Suprapubic skin (tissue), 4 donors: ENCODE measurements around the gene TAF5L. TPM values are rescaled to one million over a fixed set of nuclear protein-coding genes. Genes with fewer than 3 reads are reported as not detected.

Source experiments
- DNase-seq, 2 donors: peaks; one replicate each; pipeline ENCODE4 v3.0.0-alpha.2; 2019; ENCODE audit warnings: low spot score in 2 of 2
- H3K27ac ChIP-seq: fragments of 200-600 bp; sonication (generic); one replicate; pipeline ENCODE4 v1.5.1; 2019
- H3K27me3 ChIP-seq: fragments of 200-600 bp; sonication (generic); one replicate; pipeline ENCODE4 v1.5.1; 2019
- H3K36me3 ChIP-seq: fragments of 200-600 bp; sonication (generic); one replicate; pipeline ENCODE4 v1.5.1; 2019
- H3K4me1 ChIP-seq: fragments of 200-600 bp; sonication (generic); one replicate; pipeline ENCODE4 v1.5.1; 2019
- H3K4me3 ChIP-seq: fragments of 200-600 bp; sonication (generic); one replicate; pipeline ENCODE4 v1.5.1; 2019; ENCODE audit warnings: mild to moderate bottlenecking
- H3K9me3 ChIP-seq: fragments of 200-600 bp; sonication (generic); one replicate; pipeline ENCODE4 v1.5.1; 2019
- CTCF ChIP-seq, 2 donors: fragments of 200-600 bp in 1 of 2; fragments of 450-650 bp in 1 of 2; sonication (generic) in 1 of 2; IDR thresholded peaks; one replicate each; pipeline ENCODE4 v1.5.1; 2016 to 2019; ENCODE audit warnings: antibody characterized with exemption in 2 of 2, mild to moderate bottlenecking in 1 of 2, moderate library complexity in 1 of 2
- EP300 ChIP-seq: sonication (generic); formaldehyde crosslinking; IDR thresholded peaks from one replicate; pipeline ENCODE4 v1.6.1; 2017; ENCODE audit warnings: antibody characterized with exemption
- POLR2A ChIP-seq, 2 donors: fragments of 450-650 bp; IDR thresholded peaks; one replicate each; pipeline ENCODE4 v1.6.1; 2017; ENCODE audit warnings: antibody characterized with exemption in 2 of 2, mild to moderate bottlenecking in 2 of 2, moderate library complexity in 2 of 2
- POLR2AphosphoS5 ChIP-seq, 3 donors: sonication (generic); formaldehyde crosslinking; IDR thresholded peaks; one replicate each; pipeline ENCODE4 v1.6.1; 2017; ENCODE audit warnings: antibody characterized with exemption in 3 of 3
- WGBS: methylation state at CpG from one replicate; pipeline ENCODE4 v1.1.5; 2018; 5-methylcytosine and 5-hydroxymethylcytosine counted together
- total RNA-seq, 4 donors: library from RNA; depleted of rRNA; stranded (reverse); fragments of >200 nt; gene quantifications; one replicate each; pipeline ENCODE4 v1.1.0, GENCODE V29; 2016

The TAF5L gene
- total RNA-seq, 4 donors from 2014 or later: 10.5 to 16.8 (median 15.8) TPM

- H3K27ac ChIP-seq: no peak overlapping the region
- TF ChIP-seq CTCF (IDR thresholded peaks at IDR 0.05) (no peak), EP300 (no peak), POLR2A (IDR thresholded peaks at IDR 0.05) (no peak), POLR2AphosphoS5 (IDR thresholded peaks at IDR 0.05) (no peak)
- H3K4me3 ChIP-seq: no peak overlapping the region
- 92% methylated on average over 7 of the region's 7 CpGs for WGBS
- DNase-seq: no peak
- H3K4me1 ChIP-seq: peaks cover 27% of the 10 kb centered on the region
- no peaks in the 10 kb centered on the region for H3K9me3 ChIP-seq
- no peaks in the 10 kb centered on the region for H3K36me3 ChIP-seq
- H3K27me3 ChIP-seq: no peaks in the 10 kb centered on the region
These were observed 72.2 kb downstream of the TAF5L start for GRCh38 chr1:229553621-229554130.

GRCh38 chr1:229552732-229553131 lies 73.2 kb downstream of the TAF5L start:
- Histone ChIP-seq H3K36me3 (peaks cover 1% of the 10 kb centered on the region), H3K27ac (no peak overlapping the region), H3K27me3 (no peaks in the 10 kb centered on the region), H3K9me3 (no peaks in the 10 kb centered on the region), H3K4me3 (no peak overlapping the region), H3K4me1 (peaks cover 27% of the 10 kb centered on the region)
- TF ChIP-seq CTCF (IDR thresholded peaks at IDR 0.05): no peak
- no peak for TF ChIP-seq POLR2A (IDR thresholded peaks at IDR 0.05)
- TF ChIP-seq EP300: no peak
- TF ChIP-seq POLR2AphosphoS5 (IDR thresholded peaks at IDR 0.05): no peak
- no peak for DNase-seq
- 73% methylated on average over 5 of the region's 5 CpGs for WGBS

GRCh38 chr1:229550812-229551567 lies 74.9 kb downstream of the TAF5L start:
- Histone ChIP-seq H3K36me3 (peaks cover 18% of the 10 kb centered on the region), H3K9me3 (no peaks in the 10 kb centered on the region), H3K27me3 (no peaks in the 10 kb centered on the region), H3K27ac (no peak overlapping the region), H3K4me1 (peaks cover 10% of the 10 kb centered on the region), H3K4me3 (no peak overlapping the region)
- WGBS: 72% methylated on average over 3 of the region's 3 CpGs
- TF ChIP-seq POLR2AphosphoS5 (IDR thresholded peaks at IDR 0.05) (no peak), EP300 (no peak), CTCF (IDR thresholded peaks at IDR 0.05) (no peak), POLR2A (IDR thresholded peaks at IDR 0.05) (no peak)
- DNase-seq: no peak

- TF ChIP-seq POLR2A (IDR thresholded peaks at IDR 0.05): no peak
- no peak for TF ChIP-seq POLR2AphosphoS5 (IDR thresholded peaks at IDR 0.05)
- TF ChIP-seq EP300: no peak
- TF ChIP-seq CTCF (IDR thresholded peaks at IDR 0.05): no peak
- no peak for DNase-seq
- no peaks in the 10 kb centered on the region for H3K9me3 ChIP-seq
- WGBS: 100% methylated on average over 4 of the region's 7 CpGs
- no peak overlapping the region for H3K4me3 ChIP-seq
- no peaks in the 10 kb centered on the region for H3K4me1 ChIP-seq
- H3K27ac ChIP-seq: no peak overlapping the region
- H3K36me3 ChIP-seq: peaks cover 26% of the 10 kb centered on the region
- no peaks in the 10 kb centered on the region for H3K27me3 ChIP-seq
These were observed 78.4 kb downstream of the TAF5L start for GRCh38 chr1:229547542-229547941.

- Histone ChIP-seq H3K4me1 (no peaks in the 10 kb centered on the region), H3K27ac (no peak overlapping the region), H3K9me3 (no peaks in the 10 kb centered on the region), H3K27me3 (no peaks in the 10 kb centered on the region), H3K36me3 (peaks cover 36% of the 10 kb centered on the region), H3K4me3 (no peak overlapping the region)
- TF ChIP-seq EP300 (no peak), POLR2AphosphoS5 (IDR thresholded peaks at IDR 0.05) (no peak), CTCF (IDR thresholded peaks at IDR 0.05) (no peak), POLR2A (IDR thresholded peaks at IDR 0.05) (no peak)
- WGBS: 100% methylated on average over 1 of the region's 1 CpG
- DNase-seq: no peak
These were observed 81.3 kb downstream of the TAF5L start for GRCh38 chr1:229544587-229544986.
